ENCODE data around the gene LGR6. TPM values are rescaled to one million over a fixed set of nuclear protein-coding genes. Genes with fewer than 3 reads are reported as not detected.

The LGR6 gene
- total RNA-seq, 1 donor from 2014 or later = 26.0 TPM

DNA sequence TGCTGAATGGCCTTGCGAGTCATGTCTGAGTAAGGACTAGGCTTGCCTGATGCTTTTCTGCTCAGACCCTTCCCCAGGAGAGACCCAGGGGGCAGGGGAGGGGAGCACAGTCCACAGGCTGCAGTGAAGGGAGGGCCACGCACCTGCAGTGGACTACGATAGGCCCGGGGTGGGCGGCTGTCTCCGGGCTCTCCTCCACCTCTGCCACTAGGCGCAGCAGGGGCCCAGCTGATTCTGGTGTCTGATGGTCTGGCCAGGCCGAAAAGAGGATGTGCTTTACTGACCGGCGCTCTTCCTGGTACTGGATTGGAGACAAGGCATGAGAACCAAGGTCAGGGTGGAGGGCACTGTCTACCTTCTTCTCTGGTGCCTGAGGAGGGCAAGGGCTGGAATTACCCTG, 41.2 kb upstream of the LGR6 start:
- H3K27ac ChIP-seq = no peak overlapping the region
- intact Hi-C loops (cut with DNase I) = no loop called here
- no peak overlapping the region for H3K4me3 ChIP-seq
- H3K4me1 ChIP-seq = peaks cover 0 to 4% of the 10 kb centered on the region in 2 donors
- no peak for DNase-seq (ENCODE audit: low spot score in 2 of 2)
- H3K9me3 ChIP-seq = no peaks in the 10 kb centered on the region
- no peaks in the 10 kb centered on the region for H3K36me3 ChIP-seq
- TF ChIP-seq, protein P1, sequence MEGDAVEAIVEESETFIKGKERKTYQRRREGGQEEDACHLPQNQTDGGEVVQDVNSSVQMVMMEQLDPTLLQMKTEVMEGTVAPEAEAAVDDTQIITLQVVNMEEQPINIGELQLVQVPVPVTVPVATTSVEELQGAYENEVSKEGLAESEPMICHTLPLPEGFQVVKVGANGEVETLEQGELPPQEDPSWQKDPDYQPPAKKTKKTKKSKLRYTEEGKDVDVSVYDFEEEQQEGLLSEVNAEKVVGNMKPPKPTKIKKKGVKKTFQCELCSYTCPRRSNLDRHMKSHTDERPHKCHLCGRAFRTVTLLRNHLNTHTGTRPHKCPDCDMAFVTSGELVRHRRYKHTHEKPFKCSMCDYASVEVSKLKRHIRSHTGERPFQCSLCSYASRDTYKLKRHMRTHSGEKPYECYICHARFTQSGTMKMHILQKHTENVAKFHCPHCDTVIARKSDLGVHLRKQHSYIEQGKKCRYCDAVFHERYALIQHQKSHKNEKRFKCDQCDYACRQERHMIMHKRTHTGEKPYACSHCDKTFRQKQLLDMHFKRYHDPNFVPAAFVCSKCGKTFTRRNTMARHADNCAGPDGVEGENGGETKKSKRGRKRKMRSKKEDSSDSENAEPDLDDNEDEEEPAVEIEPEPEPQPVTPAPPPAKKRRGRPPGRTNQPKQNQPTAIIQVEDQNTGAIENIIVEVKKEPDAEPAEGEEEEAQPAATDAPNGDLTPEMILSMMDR (IDR thresholded peaks at IDR 0.05) = no peak
- no peaks in the 10 kb centered on the region for H3K27me3 ChIP-seq

DNA sequence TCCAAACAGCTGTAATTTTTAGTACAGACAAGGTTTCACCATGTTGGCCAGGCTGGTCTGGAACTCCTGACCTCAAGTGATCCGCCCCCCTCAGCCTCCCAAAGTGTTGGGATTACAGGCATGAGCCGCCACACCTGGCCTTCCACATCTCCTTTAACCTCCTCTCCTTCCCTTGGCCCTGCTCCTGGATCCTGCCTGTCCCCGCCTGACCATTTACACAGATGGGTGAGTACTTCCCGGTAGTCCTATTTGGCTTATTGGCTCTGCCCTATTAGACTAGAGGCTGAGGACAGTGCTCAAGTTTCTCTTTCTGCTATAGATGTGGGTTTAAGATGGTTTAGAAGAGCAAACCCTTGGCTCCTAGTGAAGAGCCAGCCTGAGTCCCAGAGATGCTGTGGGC, 40.3 kb upstream of the LGR6 start:
- Histone ChIP-seq H3K27me3 (no peaks in the 10 kb centered on the region), H3K9me3 (no peaks in the 10 kb centered on the region), H3K4me3 (no peak overlapping the region), H3K4me1 (peaks cover 0 to 4% of the 10 kb centered on the region in 2 donors), H3K36me3 (no peaks in the 10 kb centered on the region), H3K27ac (no peak overlapping the region)
- intact Hi-C loops (cut with DNase I) = no loop called here
- TF ChIP-seq, protein P1 (IDR thresholded peaks at IDR 0.05) = no peak
- no peak for DNase-seq (ENCODE audit: low spot score in 2 of 2)

DNA sequence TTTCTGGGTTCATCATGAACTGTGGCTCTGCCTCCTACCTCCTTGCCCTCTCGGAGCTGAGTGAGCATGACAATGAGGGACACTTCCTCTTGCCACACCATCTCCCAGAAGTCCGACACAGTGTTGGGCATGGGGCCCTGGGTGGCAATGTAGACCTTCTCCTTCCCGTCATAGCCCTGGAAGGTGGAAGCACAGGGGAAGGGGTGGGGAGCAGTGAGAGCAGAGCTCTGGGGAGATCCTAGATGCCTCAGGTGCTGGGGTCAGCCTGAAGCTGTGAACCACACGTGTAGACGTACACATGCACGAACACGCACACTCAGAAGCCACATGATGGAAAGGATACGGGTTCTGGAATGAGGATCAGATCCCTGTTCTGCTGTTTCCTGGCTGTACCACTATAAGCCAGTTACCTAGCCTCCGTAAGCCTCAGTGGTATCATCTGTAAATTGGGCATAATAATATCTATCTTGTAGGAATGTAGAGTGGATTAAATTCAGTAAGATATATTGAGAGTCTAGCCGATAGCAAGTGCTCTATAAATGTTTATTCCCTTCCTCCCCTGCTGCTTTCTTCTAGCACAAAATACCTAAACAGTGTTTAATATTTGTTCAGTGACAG, 39.3 kb upstream of the LGR6 start:
- no peak overlapping the region for H3K27ac ChIP-seq
- no peaks in the 10 kb centered on the region for H3K27me3 ChIP-seq
- no peak overlapping the region for H3K4me3 ChIP-seq
- no peaks in the 10 kb centered on the region for H3K9me3 ChIP-seq
- TF ChIP-seq, protein P1 (IDR thresholded peaks at IDR 0.05) = no peak
- H3K36me3 ChIP-seq = no peaks in the 10 kb centered on the region
- intact Hi-C loops (cut with DNase I) = no loop called here
- DNase-seq (ENCODE audit: low spot score in 2 of 2) = no peak
- H3K4me1 ChIP-seq = peaks cover 0 to 4% of the 10 kb centered on the region in 2 donors

DNA sequence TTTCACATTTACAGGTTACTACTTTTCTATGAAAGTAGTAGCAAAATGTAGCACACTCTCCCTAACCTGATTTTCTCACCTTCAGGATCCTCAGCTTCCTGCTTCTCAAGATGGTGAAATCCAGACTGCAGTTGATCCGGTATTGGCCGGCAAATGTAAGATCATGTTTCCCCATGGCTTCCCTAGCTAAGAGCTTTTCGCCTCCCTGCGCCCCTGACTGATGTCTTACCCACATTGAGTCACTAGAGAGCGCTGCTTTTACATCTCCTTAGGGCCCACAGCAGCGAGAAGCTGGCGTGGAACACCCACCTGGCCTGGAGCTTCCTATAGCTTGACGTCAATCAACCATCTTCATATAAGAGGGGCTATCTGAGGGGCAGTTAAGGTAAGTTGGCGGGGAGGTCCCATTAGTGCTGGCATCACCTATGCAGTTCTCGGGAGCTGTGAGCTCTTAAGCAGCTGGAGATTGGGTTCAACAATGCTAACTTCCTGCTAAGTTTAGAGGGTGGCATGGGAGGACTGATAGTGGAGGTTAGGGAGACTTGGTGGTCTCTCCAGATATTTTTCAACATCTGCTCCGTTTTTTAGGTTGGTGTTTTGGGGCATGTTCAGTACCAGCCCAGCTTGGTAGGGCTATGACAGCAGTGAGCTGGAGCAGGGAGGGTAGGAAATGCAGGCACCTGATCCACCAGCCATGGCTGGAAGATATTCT, 38.7 kb upstream of the LGR6 start:
- Histone ChIP-seq H3K27ac (no peak overlapping the region), H3K4me1 (peaks cover 0 to 4% of the 10 kb centered on the region in 2 donors), H3K27me3 (no peaks in the 10 kb centered on the region), H3K36me3 (no peaks in the 10 kb centered on the region), H3K4me3 (no peak overlapping the region), H3K9me3 (no peaks in the 10 kb centered on the region)
- TF ChIP-seq, protein P1 (IDR thresholded peaks at IDR 0.05) = peak in 2 of 3 experiments; percentile 27 to 34
- no peak for DNase-seq (ENCODE audit: low spot score in 2 of 2)
- intact Hi-C loops (cut with DNase I) = no loop called here

DNA sequence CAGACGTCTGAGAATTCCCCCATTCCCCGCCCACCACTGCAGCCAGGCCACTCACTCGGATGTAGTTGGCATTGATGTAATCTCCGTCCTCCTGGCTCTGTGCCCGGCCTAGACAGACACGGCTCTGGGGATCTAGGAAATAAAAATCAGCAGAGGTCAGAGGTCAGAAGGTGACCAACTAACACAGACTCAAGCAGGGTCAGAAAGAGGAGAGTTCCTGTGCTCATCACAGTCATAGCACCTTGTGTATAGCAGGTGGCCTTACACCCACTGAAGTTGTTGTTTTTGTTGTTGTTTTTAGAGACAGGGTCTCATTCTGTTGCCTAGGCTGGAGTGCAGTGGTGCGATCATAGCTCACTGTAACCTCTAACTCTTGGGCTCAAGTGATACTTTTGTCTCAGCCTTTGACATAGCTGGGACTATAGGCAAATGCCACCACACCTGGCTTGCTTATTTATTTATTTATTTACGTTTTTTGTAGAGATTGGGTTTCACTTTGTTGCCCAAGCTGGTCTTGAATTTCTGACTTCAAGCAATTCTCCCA, 38.0 kb upstream of the LGR6 start:
- no peak for DNase-seq (ENCODE audit: low spot score in 2 of 2)
- Histone ChIP-seq H3K4me1 (peaks cover 0 to 4% of the 10 kb centered on the region in 2 donors), H3K27ac (no peak overlapping the region), H3K36me3 (no peaks in the 10 kb centered on the region), H3K4me3 (no peak overlapping the region), H3K9me3 (no peaks in the 10 kb centered on the region), H3K27me3 (no peaks in the 10 kb centered on the region)
- intact Hi-C loops (cut with DNase I) = no loop called here
- TF ChIP-seq, protein P1 (IDR thresholded peaks at IDR 0.05) = no peak
